Measurements from ENCODE around the gene CCL14.

GRCh38 chr17:35942588-35943186 lies 43.8 kb downstream of the CCL14 start:
- TF ChIP-seq EZH2phosphoT487 (IDR thresholded peaks at IDR 0.05; ENCODE audit: borderline replicate concordance, low read length) (no peak), CTCF (IDR thresholded peaks at IDR 0.05; ENCODE audit: low read depth, low read length, poor library complexity, severe bottlenecking) (no peak)

Data from DOHH2 (cell line).